GM12874 (cell line): ENCODE results near the gene KIF3A.

Experiments used
- CTCF ChIP-seq: IDR thresholded peaks from 2 replicates; pipeline ENCODE4 v1.5.1; 2011; ENCODE audit warnings: low read depth, mild to moderate bottlenecking, control low read depth, low read length, moderate library complexity; ENCODE audit not compliant: insufficient read depth

The KIF3A gene

GRCh38 chr5:132666310-132667123 lies 70.8 kb downstream of the KIF3A start:
- TF ChIP-seq CTCF = no peak

DNA sequence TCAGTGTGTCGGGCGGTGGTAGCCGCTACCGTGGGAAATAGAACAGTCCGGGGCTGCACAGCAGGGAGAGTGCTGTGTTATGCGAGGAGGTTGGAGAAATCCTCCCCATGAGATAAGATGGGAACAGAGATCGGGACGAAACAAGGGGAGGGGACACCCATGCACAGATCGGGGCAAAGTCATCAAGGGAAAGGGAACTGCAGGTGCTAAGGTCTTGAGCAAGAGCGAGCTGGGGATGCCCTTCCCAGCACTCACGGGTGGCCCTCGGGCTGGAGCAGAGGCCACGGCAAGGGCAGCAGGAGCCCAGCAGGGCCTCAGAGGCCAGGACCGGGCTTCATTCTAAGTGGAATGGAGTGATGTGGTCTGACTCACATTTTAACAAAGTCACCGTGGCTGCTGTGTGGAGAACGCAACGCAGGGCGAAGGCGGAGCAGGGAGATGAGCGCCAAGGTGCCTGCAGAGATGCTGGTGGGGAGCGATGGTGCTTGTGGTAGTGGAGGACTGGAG lies 71.7 kb downstream of the KIF3A start:
- no peak for TF ChIP-seq CTCF

- no peak for TF ChIP-seq CTCF
These were observed 72.6 kb downstream of the KIF3A start for GRCh38 chr5:132664696-132665209.

DNA sequence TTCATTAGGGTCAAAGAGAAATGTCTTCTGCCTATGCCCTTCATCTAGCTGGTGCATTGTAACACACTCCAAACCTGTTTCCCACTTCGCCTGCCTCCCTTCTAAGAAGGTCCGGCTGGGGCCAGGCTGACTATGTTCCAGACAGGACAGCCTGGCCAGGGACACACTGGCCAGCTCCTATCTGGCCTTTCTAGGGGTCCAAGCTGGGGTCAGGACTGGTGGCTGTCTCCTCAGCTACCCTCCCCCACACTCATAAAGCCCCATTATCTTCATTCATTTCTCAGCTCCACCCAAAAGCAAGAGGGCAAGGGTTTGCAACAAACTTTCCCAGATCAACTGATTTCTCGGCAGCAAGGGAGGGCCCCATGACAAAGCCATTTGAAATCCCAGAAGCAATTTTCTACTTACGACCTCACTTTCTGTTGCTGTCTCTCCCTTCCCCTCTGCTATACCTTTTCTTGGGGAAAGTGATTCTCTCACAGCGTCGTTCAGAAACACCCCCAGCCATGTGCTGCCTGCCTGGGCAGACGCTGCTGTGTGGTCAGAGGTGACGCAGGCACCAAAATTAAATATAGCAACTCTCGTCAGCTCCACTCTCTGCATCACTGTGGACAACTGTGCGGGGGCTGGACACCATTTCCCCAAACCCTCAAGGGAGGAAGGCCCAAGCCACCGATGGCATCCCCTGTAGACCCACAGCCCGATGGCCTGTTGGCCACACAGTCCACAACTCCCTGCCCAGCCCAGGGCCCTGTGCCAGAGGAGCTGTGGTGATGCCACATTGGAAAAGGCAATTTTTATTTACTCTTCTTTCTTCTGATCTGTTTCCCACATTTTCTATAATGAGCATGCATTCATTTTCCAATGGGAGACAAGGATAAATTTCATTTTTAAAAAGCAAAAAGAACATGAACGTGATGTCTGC lies 73.3 kb downstream of the KIF3A start:
- TF ChIP-seq CTCF = no peak

DNA sequence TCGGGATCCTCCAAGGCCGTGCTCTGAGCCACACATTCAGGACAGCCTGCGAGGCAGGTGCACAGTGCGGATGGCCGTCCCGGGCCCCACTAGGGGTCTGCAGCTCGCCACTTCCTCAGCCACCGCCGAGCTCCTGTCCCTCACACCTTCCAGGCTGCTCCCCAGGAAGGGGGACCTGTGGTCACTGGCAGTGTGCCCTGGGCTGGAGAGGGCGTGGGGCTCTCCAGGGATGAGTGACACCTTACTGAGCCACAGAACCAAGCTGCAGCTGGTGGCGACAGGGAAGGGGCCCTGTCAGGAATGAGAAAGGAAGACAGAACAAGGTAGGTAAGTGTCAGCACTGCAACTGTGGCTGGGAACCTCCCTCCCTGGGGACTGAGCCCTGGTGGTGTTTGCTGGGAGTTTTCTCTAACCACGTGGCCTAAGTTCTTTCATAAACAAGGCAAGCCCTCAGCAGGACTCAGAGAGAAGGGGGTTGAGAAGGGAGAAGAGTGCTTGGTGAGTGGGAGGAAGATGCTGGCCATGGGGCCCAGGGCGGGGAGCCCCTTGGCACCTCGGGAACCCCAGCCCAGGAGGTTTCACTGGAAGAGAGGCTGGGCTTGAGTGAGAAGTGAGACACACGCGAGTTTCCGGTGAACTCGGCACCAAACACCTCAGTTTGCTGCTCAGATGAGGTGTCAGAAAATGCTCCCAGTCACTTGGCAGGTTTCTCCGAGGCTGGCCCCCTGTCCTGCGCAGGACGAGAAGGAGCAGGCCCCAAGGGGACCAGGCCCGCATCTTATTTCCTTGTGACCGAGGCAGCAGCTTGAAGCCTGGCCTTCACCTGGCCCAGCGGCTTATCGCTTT lies 74.2 kb downstream of the KIF3A start:
- TF ChIP-seq CTCF = no peak

DNA sequence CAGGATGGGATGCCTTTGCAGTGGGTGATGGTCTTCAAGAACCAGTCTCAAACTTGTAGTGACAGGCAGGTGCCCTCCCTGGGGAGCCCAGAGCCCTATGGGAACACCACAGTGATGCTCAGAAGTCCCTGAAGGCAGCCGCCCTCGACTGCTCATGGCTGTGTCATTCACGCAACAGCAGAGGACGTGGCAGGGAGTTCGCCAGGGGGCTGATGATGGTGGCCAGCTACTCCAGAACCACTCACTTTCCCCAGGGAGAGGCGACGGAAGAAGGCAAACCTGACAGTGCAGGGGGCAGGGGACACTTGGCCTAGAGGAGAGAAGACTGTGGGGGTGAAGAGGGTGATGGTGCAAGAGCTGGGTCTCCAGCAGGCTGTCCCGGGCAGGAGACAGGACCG lies 75.3 kb downstream of the KIF3A start:
- TF ChIP-seq CTCF = no peak
